Activated B cell treated with CpG ODN at 0.5 μM for 24 hours (primary cell): Measurements from ENCODE around the gene TRMT10B. TPM values are rescaled to one million over a fixed set of nuclear protein-coding genes. Genes with fewer than 3 reads are reported as not detected.

Source experiments
- ATAC-seq: fragments of 200-7000 bp; cut with Tn5 transposase; one replicate; pipeline ENCODE4 v1.10.0; 2021; ENCODE audit warnings: low read depth, mild to moderate bottlenecking, moderate library complexity
- CTCF ChIA-PET: fragments of 350-600 bp; sonication (Branson Sonifier 250); formaldehyde crosslinking; loops from one replicate; lab custom pipeline; 2021; ENCODE audit warnings: antibody characterized with exemption; lab: Charles Lee
- POLR2A ChIA-PET: fragments of 350-600 bp; sonication (Branson Sonifier 250); formaldehyde crosslinking; loops from one replicate; lab custom pipeline; 2021; ENCODE audit warnings: antibody characterized with exemption; lab: Charles Lee
- DNase-seq: peaks from one replicate; pipeline ENCODE4 v3.0.0; 2022
- H3K27ac Mint-ChIP-seq: one replicate; pipeline ENCODE4 v1.8.0; 2020; ENCODE audit warnings: mixed read lengths
- H3K27me3 Mint-ChIP-seq: one replicate; pipeline ENCODE4 v1.8.0; 2021; ENCODE audit warnings: mixed read lengths
- H3K36me3 Mint-ChIP-seq: one replicate; pipeline ENCODE4 v1.8.0; 2021; ENCODE audit warnings: low read depth, mixed read lengths
- H3K4me1 Mint-ChIP-seq: one replicate; pipeline ENCODE4 v1.8.0; 2021; ENCODE audit warnings: mixed read lengths
- H3K4me3 Mint-ChIP-seq: one replicate; pipeline ENCODE4 v1.8.0; 2020; ENCODE audit warnings: mild to moderate bottlenecking, mixed read lengths
- H3K9me3 Mint-ChIP-seq: one replicate; pipeline ENCODE4 v1.8.0; 2020; ENCODE audit warnings: mixed read lengths
- CTCF ChIP-seq: fragments of 200-600 bp; IDR thresholded peaks from one replicate; pipeline ENCODE4 v1.8.0; 2022; ENCODE audit warnings: antibody characterized with exemption, mild to moderate bottlenecking
- intact Hi-C: fragments of 100-400 bp; cut with micrococcal nuclease; formaldehyde crosslinking; loops from one replicate; pipeline ENCODE4 v1.15.1; 2024
- total RNA-seq: library from RNA; stranded (reverse); gene quantifications from 2 replicates; pipeline ENCODE4 v1.2.3, GENCODE V29; 2022

The TRMT10B gene
- 11.7 and 15.0 TPM in 2 replicates for total RNA-seq

GRCh38 chr9:37753489-37754190 lies at the start of gene TRMT10B:
Gene TRMT10B, plus strand, starts transcription at chr9:37753805. Its CDS starts 8,127 bp downstream, at chr9:37761932.
- Mint-ChIP-seq H3K9me3 (no peaks in the 10 kb centered on the region), H3K4me1 (peaks cover 22% of the 10 kb centered on the region), H3K27ac (peak within 1 kb of the TSS; percentile 89), H3K4me3 (peak within 1 kb of the TSS; percentile 96), H3K36me3 (peaks cover 5% of the 10 kb centered on the region), H3K27me3 (no peaks in the 10 kb centered on the region)
- no peak for TF ChIP-seq CTCF
- intact Hi-C loops, result loop anchor here (1.0 to 10.0 kb wide), 4 partner anchors 32 to 1349 kb away; partner anchors contain the start of genes DCAF10, EXOSC3, RNF38 and SLC25A51
- CTCF ChIA-PET, result no interaction called here
- peak; percentile 92 for ATAC-seq
- DNase-seq, result peak; percentile 62
- POLR2A ChIA-PET, result interaction anchor here (0.6 to 1.5 kb wide), 4 partner anchors 28 to 161 kb away, joined by 3 to 4 read pairs (median 4); partner anchors contain the start of genes EXOSC3 and TOMM5

- ATAC-seq, result no peak
- TF ChIP-seq CTCF, result no peak
- intact Hi-C loops, result no loop called here
- peaks cover 12% of the 10 kb centered on the region for H3K27me3 Mint-ChIP-seq
- ChIA-PET CTCF (no interaction called here), POLR2A (no interaction called here)
- no peak overlapping the region for H3K4me3 Mint-ChIP-seq
- DNase-seq, result no peak
- H3K4me1 Mint-ChIP-seq, result no peaks in the 10 kb centered on the region
- H3K9me3 Mint-ChIP-seq, result no peaks in the 10 kb centered on the region
- no peak overlapping the region for H3K27ac Mint-ChIP-seq
- no peaks in the 10 kb centered on the region for H3K36me3 Mint-ChIP-seq
Measured at GRCh38 chr9:37705787-37706186, 47.8 kb upstream of the TRMT10B start.

- ChIA-PET CTCF (no interaction called here), POLR2A (no interaction called here)
- ATAC-seq (no peak), DNase-seq (no peak)
- Mint-ChIP-seq H3K9me3 (no peaks in the 10 kb centered on the region), H3K27ac (no peak overlapping the region), H3K4me1 (no peaks in the 10 kb centered on the region), H3K27me3 (peaks cover 12% of the 10 kb centered on the region), H3K4me3 (no peak overlapping the region), H3K36me3 (no peaks in the 10 kb centered on the region)
- intact Hi-C loops, result no loop called here
- TF ChIP-seq CTCF, result no peak
Measured at GRCh38 chr9:37706290-37706689, 47.3 kb upstream of the TRMT10B start.

- H3K4me1 Mint-ChIP-seq, result no peaks in the 10 kb centered on the region
- no peaks in the 10 kb centered on the region for H3K9me3 Mint-ChIP-seq
- H3K27me3 Mint-ChIP-seq, result peaks cover 12% of the 10 kb centered on the region
- H3K36me3 Mint-ChIP-seq, result no peaks in the 10 kb centered on the region
- ATAC-seq (no peak), DNase-seq (no peak)
- ChIA-PET POLR2A (no interaction called here), CTCF (no interaction called here)
- H3K27ac Mint-ChIP-seq, result no peak overlapping the region
- no peak overlapping the region for H3K4me3 Mint-ChIP-seq
- intact Hi-C loops, result no loop called here
- no peak for TF ChIP-seq CTCF
Measured at GRCh38 chr9:37707748-37708147, 45.9 kb upstream of the TRMT10B start.

GRCh38 chr9:37710046-37710445 lies 43.6 kb upstream of the TRMT10B start:
- no peak for ATAC-seq
- TF ChIP-seq CTCF, result no peak
- ChIA-PET CTCF (no interaction called here), POLR2A (no interaction called here)
- H3K27me3 Mint-ChIP-seq, result peaks cover 13% of the 10 kb centered on the region
- no peaks in the 10 kb centered on the region for H3K9me3 Mint-ChIP-seq
- no peaks in the 10 kb centered on the region for H3K36me3 Mint-ChIP-seq
- H3K4me3 Mint-ChIP-seq, result no peak overlapping the region
- intact Hi-C loops, result no loop called here
- H3K4me1 Mint-ChIP-seq, result no peaks in the 10 kb centered on the region
- no peak for DNase-seq
- no peak overlapping the region for H3K27ac Mint-ChIP-seq
